ENCODE data around the gene BAG5.

The BAG5 gene

GRCh38 chr14:103540821-103541708 is 21.4 kb downstream of the BAG5 start:
- Histone ChIP-seq H3K4me2 (ENCODE audit: low read length) (no peak overlapping the region), H3K36me3 (replicated peaks; ENCODE audit: low read depth, low read length) (peaks cover 2% of the 10 kb centered on the region), H3K9me3 (ENCODE audit: insufficient read depth, low read length) (no peaks in the 10 kb centered on the region), H3K9ac (ENCODE audit: low read length) (no peak overlapping the region), H2AFZ (ENCODE audit: low read depth, low read length) (no peak overlapping the region), H3K4me3 (ENCODE audit: low read length) (no peak overlapping the region), H3K27ac (ENCODE audit: low read length) (no peak overlapping the region), H3K79me2 (ENCODE audit: low read length) (no peaks in the 10 kb centered on the region), H3K27me3 (ENCODE audit: low read depth, low read length) (0 out of 2 replicates have a peak, but pooled peaks cover 3% of the 10 kb centered on the region), H3K4me1 (ENCODE audit: low read length) (0 out of 2 replicates have a peak, but pooled peaks cover 3% of the 10 kb centered on the region), H4K20me1 (ENCODE audit: insufficient read depth, low read length) (no peaks in the 10 kb centered on the region)
- TF ChIP-seq, protein P1, sequence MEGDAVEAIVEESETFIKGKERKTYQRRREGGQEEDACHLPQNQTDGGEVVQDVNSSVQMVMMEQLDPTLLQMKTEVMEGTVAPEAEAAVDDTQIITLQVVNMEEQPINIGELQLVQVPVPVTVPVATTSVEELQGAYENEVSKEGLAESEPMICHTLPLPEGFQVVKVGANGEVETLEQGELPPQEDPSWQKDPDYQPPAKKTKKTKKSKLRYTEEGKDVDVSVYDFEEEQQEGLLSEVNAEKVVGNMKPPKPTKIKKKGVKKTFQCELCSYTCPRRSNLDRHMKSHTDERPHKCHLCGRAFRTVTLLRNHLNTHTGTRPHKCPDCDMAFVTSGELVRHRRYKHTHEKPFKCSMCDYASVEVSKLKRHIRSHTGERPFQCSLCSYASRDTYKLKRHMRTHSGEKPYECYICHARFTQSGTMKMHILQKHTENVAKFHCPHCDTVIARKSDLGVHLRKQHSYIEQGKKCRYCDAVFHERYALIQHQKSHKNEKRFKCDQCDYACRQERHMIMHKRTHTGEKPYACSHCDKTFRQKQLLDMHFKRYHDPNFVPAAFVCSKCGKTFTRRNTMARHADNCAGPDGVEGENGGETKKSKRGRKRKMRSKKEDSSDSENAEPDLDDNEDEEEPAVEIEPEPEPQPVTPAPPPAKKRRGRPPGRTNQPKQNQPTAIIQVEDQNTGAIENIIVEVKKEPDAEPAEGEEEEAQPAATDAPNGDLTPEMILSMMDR (IDR thresholded peaks at IDR 0.05; ENCODE audit: low read depth, low read length) = no peak
- TF ChIP-seq EZH2phosphoT487 (IDR thresholded peaks at IDR 0.05; ENCODE audit: low read depth) = no peak

DNA sequence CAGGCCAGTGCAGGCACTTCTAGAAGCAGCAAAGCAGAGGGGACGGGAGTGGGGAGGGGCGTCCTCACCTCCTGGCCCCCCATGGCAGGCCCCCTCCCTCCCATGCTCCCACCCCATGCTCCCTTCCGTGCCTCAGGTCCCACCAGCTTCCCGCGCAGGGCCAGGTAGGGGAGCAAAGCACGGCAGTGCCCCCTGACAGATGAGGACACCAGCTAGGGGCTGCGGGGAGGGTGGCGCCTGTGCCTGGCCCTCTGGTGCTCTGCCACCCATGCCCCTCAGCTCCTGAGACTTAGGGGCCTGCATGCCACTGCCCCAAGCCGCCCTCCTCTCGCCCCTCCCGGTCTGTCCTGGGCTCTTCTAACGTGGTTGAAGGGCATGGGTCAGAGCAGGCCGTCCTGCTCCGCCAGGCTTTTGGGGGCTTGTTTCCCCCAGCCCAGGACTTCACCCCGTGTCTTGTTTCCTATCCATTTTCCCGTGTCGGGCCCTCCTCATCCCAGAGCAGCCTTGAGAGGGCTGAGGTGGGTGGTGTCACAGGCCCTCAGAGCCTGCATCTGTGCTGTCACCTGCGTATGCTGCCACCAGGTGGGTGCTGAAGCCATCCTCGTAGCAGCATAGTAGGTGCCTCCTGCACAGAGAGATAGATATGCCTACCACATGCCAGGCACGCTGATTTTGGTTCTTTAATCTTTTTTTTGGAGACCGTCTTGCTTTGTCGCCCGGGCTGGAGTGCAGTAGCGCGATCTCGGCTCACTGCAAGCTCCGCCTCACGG is 23.2 kb downstream of the BAG5 start:
- H3K9me3 ChIP-seq (ENCODE audit: insufficient read depth, low read length) = no peaks in the 10 kb centered on the region
- TF ChIP-seq, protein P1 (IDR thresholded peaks at IDR 0.05; ENCODE audit: low read depth, low read length) = peak; percentile 20
- TF ChIP-seq EZH2phosphoT487 (IDR thresholded peaks at IDR 0.05; ENCODE audit: low read depth) = no peak
- no peak overlapping the region for H3K4me3 ChIP-seq (ENCODE audit: low read length)
- H3K36me3 ChIP-seq (replicated peaks; ENCODE audit: low read depth, low read length) = peaks cover 2% of the 10 kb centered on the region
- H3K79me2 ChIP-seq (ENCODE audit: low read length) = no peaks in the 10 kb centered on the region
- no peak overlapping the region for H3K4me2 ChIP-seq (ENCODE audit: low read length)
- 0 out of 2 replicates have a peak, but pooled peaks cover 3% of the 10 kb centered on the region for H3K4me1 ChIP-seq (ENCODE audit: low read length)
- H2AFZ ChIP-seq (ENCODE audit: low read depth, low read length) = no peak overlapping the region
- no peak overlapping the region for H3K27ac ChIP-seq (ENCODE audit: low read length)
- H3K9ac ChIP-seq (ENCODE audit: low read length) = no peak overlapping the region
- H4K20me1 ChIP-seq (ENCODE audit: insufficient read depth, low read length) = no peaks in the 10 kb centered on the region
- 0 out of 2 replicates have a peak, but pooled peaks cover 3% of the 10 kb centered on the region for H3K27me3 ChIP-seq (ENCODE audit: low read depth, low read length)

GRCh38 chr14:103538291-103539055 is 24.0 kb downstream of the BAG5 start:
- no peak overlapping the region for H2AFZ ChIP-seq (ENCODE audit: low read depth, low read length)
- H3K4me1 ChIP-seq (ENCODE audit: low read length) = 0 out of 2 replicates have a peak, but pooled peaks cover 3% of the 10 kb centered on the region
- H3K9me3 ChIP-seq (ENCODE audit: insufficient read depth, low read length) = no peaks in the 10 kb centered on the region
- H3K36me3 ChIP-seq (replicated peaks; ENCODE audit: low read depth, low read length) = peaks cover 4% of the 10 kb centered on the region
- H3K27me3 ChIP-seq (ENCODE audit: low read depth, low read length) = 0 out of 2 replicates have a peak, but pooled peaks cover 3% of the 10 kb centered on the region
- H3K79me2 ChIP-seq (ENCODE audit: low read length) = no peaks in the 10 kb centered on the region
- H3K9ac ChIP-seq (ENCODE audit: low read length) = no peak overlapping the region
- no peak overlapping the region for H3K4me3 ChIP-seq (ENCODE audit: low read length)
- no peak overlapping the region for H3K4me2 ChIP-seq (ENCODE audit: low read length)
- no peak overlapping the region for H3K27ac ChIP-seq (ENCODE audit: low read length)
- no peak for TF ChIP-seq EZH2phosphoT487 (IDR thresholded peaks at IDR 0.05; ENCODE audit: low read depth)
- TF ChIP-seq, protein P1 (IDR thresholded peaks at IDR 0.05; ENCODE audit: low read depth, low read length) = no peak
- no peaks in the 10 kb centered on the region for H4K20me1 ChIP-seq (ENCODE audit: insufficient read depth, low read length)

All from OCI-LY3 (cell line).